C4-2B (cell line): ENCODE measurements around the gene TMIGD2.

Experiments
- H3K27ac ChIP-seq: fragments of 450-650 bp; 2 replicates; pipeline ENCODE4 v1.5.1; 2017
- ZFX ChIP-seq: fragments of 450-650 bp; IDR thresholded peaks from 2 replicates; pipeline ENCODE4 v1.6.1; 2017
- TF ChIP-seq, protein P1 (sequence below): fragments of 450-650 bp; conservative IDR thresholded peaks from 2 replicates; pipeline ENCODE4 v1.5.1; 2017; ENCODE audit warnings: mild to moderate bottlenecking

TMIGD2 gene

DNA sequence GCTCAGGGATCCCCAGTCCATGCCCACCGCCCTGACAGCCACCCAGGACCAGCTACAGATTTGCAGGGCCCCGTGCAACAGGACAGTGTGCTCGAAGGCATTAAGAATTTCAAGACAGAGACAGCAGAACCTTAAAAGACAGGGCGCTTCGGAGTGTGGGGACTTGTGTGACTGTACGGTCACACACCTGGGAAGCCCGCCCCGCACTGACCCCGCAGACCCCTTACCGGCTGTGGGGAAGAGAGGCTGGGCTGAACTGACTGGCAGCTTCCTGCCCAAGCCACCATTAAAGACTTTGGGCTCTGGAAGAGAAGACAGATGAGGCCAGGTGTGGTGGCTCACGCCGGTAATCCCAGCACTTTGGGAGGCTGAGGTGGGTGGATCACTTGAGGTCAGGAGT is 22.0 kb upstream of the TMIGD2 start:
- TF ChIP-seq, protein P1, sequence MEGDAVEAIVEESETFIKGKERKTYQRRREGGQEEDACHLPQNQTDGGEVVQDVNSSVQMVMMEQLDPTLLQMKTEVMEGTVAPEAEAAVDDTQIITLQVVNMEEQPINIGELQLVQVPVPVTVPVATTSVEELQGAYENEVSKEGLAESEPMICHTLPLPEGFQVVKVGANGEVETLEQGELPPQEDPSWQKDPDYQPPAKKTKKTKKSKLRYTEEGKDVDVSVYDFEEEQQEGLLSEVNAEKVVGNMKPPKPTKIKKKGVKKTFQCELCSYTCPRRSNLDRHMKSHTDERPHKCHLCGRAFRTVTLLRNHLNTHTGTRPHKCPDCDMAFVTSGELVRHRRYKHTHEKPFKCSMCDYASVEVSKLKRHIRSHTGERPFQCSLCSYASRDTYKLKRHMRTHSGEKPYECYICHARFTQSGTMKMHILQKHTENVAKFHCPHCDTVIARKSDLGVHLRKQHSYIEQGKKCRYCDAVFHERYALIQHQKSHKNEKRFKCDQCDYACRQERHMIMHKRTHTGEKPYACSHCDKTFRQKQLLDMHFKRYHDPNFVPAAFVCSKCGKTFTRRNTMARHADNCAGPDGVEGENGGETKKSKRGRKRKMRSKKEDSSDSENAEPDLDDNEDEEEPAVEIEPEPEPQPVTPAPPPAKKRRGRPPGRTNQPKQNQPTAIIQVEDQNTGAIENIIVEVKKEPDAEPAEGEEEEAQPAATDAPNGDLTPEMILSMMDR = no peak
- no peak for TF ChIP-seq ZFX
- H3K27ac ChIP-seq = no peak overlapping the region

GRCh38 chr19:4323692-4324091 is 21.5 kb upstream of the TMIGD2 start:
- TF ChIP-seq ZFX = no peak
- TF ChIP-seq, protein P1 = no peak

GRCh38 chr19:4322942-4323665 is 20.9 kb upstream of the TMIGD2 start:
- no peak for TF ChIP-seq ZFX
- TF ChIP-seq, protein P1 = no peak
- H3K27ac ChIP-seq = no peak overlapping the region

More at GRCh38 chr19:4323692-4324091, 21.5 kb upstream of the TMIGD2 start:
- no peak overlapping the region for H3K27ac ChIP-seq

- H3K27ac ChIP-seq = no peak overlapping the region
- TF ChIP-seq ZFX = no peak
- TF ChIP-seq, protein P1 = no peak
Measured at GRCh38 chr19:4320419-4320818, 18.2 kb upstream of the TMIGD2 start.

GRCh38 chr19:4319067-4319718 is 17.0 kb upstream of the TMIGD2 start:
- H3K27ac ChIP-seq = no peak overlapping the region
- no peak for TF ChIP-seq ZFX
- TF ChIP-seq, protein P1 = no peak

DNA sequence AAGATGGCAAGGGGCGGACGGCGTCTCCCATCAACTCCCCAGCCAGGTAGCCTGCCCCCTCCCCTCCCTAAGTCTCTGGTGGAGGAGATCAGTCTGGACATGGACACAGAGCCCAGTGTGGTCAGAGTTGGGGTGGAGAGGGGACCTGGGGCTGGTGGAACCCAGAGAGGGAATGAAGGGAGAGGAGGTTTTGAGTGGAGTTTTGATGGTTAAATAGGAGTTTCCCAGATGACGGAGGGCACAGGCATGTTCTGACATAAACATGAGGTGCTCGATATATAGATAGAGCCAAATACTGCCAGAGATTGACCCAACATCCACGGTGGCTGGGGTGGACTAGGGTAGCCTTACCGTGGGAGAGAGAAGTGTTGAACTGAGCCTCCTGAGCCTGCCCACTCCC is 16.3 kb upstream of the TMIGD2 start:
- no peak for TF ChIP-seq ZFX
- TF ChIP-seq, protein P1 = no peak
- H3K27ac ChIP-seq = no peak overlapping the region

DNA sequence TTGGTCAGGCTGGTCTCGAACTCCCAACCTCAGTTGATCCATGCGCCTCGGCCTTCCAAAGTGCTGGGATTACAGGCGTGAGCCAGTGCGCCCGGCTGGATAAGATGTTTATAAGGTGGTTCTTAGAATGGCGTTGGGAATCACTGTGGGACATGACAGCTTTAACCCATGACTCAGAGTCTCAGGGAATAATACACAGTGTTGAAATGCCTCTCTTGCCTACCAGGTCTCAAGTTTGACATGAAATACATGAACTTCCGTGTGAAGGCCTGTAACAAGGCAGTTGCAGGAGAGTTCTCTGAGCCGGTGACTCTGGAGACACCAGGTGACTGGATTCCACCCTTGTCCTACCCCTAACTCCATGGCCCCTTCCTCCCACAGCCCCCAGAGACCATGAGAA is 14.8 kb upstream of the TMIGD2 start:
- TF ChIP-seq, protein P1 = no peak
- no peak for TF ChIP-seq ZFX
- no peak overlapping the region for H3K27ac ChIP-seq
